HG03025 (cell line): ENCODE results near the gene MELTF.
"Not testable (repeated sequence)": the region's sequence is repeated elsewhere in the genome, so short reads cannot be mapped to it uniquely, and the experiment has no call there.

Source experiments
- ATAC-seq: cut with Tn5 transposase; IDR thresholded peaks from one replicate; pipeline ENCODE4 v1.9.1; 2021; ENCODE audit warnings: mild to moderate bottlenecking, moderate library complexity; ENCODE audit not compliant: unreplicated experiment, low FRiP score

Gene MELTF

DNA sequence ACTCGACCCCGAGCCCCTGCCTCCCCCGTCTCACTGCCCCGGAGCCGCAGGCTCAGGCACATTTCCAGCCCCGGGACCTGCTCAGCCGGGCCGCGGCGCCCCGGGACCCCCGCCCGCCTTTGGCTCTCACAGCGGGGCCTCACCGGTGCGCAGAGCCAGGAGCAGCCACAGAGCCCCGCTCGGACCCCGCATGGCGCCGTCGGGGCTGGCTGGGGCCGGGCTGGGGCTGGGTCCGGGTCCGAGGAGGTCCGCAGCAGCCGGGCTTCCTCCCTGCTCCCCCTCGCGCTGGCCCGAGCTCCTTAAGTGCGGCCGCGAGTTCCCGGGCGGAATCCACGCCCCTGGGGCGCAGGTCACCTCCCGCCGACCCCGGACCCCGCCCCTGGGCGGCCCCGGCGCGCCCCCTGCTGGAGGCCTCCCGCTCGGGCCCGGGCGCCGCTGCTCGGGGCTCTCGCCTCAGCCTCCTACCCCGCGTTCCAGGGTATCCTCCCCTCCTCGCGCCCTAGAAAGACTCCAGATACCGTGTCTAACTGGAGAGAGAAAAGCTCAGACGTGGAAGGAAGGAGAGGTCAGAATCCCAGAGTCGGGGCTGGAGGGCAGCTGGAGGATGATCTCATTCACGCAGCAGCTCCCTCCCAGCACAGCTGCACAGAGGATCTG is at the start of gene MELTF:
MELTF (minus strand) TSS at position 307 of the 657 bp plus-strand sequence; CDS start at position 192, 115 bp downstream.
- ATAC-seq = no peak

DNA sequence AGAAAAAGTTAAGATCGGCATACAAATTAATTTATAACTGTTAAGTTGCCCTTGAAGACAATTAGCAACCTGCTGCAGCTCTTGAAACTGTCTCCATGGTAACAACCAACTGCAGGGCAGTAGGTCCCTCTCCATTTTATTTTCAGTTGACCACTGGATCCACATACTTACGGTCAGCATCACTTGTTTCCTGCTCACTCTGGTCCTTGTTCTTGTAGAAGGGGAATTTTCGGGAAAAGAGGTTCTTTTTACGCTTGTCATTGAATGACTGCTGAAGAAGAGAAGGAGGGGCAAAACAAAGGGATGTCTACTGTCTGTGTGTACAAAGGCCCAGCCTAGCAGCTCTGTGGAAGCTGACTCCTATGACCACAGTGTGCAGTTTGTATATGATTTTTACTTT is 46.8 kb upstream of the MELTF start:
- no peak for ATAC-seq

DNA sequence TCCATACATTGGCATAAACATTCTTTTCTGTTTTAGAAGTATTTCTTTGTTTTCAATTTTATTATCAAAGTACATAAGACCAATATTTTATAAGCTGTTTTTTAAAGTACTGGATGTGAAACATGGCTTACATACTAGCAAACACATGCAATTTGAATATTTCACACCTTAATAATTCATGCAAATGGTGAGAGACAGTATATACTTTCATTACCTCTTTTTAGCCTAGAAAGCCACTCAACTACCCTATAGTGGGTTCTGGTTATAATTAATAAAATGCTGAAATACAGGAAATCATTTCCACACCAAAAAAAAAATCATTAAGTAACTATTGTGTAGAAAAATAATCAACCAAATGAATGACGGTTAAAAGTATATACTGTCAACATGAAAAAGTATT is 38.5 kb upstream of the MELTF start:
- ATAC-seq = no peak

DNA sequence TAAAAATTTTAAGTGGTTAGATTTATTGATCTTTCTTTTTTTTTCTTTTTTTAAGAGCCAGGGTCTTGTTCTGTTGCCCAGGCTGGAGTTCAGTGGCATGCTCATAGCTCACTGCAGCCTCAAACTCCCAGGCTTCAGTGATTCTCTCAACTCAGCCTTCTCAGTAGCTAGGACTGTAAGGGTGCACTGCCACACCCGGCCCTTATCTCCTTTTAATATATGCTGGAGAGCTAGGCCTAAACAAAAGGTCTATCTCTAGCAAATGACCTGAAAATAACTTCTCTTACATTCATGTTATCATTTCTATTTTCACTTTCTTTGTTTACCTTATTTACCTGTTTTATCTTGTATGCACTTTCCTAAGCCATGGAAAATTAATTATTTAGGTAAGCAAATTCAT is 35.2 kb upstream of the MELTF start:
- no peak for ATAC-seq

DNA sequence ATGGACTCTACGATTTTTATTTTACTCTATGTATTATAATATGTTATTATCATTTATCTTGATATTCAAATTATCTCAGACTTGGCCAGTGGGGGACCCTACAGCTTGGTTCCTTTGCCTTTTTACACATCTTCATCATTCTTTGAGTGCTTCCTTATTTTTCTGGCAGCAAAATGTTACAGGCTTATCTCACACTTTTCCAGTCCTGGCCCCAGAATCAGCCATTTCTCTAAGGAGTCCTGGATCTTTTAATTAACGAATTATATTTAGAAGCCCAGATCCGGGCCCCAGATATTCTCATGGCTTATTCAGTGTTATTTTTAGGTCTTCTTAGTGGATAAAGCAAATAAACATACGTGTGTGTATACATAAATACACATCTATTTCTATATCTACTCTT is 32.8 kb upstream of the MELTF start:
- no peak for ATAC-seq

DNA sequence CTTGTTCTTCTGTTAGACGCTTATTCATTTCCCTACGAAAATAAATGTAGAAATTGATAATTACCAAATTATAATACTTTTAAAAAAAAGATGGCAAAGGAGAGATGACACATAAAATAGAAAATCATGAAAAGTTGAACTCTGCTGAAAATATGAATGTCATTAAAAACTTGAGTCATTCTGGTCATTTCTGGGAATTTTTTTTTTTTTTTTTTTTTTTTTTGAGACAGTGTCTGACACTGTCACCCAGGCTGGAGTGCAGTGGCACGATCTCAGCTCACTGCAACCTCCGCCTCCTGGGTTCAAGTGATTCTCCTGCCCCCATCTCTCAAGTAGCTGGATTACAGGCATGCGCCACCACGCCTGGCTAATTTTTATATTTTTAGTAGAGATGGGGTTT is 22.0 kb upstream of the MELTF start:
- not testable (repeated sequence) for ATAC-seq

DNA sequence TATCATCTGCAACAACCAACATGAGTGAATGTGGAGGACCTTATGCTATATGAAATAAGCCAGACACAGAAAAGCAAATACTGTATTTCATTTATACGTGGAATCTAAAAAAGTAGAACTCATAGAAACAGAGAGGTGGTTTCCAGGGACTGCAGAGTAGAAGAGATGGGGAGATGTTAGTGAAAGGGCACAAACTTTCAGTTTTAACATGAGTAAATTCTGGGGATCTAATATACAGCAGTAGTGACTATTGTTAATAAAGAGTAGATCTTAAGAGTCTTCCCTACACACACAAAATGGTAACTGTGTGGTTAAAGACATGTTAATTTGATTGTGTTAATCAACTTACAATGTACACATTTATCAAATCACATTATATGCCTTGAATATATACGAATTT is 20.9 kb upstream of the MELTF start:
- no peak for ATAC-seq

DNA sequence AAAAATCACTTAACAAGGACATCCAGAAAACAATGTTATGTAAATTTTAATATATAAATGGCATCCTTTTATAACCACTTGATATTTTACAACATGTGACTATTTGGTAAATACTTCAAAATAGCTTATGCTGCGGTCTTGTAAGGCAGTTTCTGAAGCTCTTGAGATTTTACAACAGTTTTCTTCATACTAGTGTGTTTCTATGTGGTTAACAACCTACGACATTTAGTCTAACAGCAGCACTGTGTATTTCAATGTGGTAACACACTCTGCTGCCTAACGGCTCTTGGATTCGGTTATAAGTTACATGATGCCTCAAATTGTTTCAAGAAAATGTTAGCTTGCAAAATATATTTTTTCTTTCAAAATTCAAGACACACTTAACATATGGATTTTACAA is 12.9 kb upstream of the MELTF start:
- no peak for ATAC-seq

DNA sequence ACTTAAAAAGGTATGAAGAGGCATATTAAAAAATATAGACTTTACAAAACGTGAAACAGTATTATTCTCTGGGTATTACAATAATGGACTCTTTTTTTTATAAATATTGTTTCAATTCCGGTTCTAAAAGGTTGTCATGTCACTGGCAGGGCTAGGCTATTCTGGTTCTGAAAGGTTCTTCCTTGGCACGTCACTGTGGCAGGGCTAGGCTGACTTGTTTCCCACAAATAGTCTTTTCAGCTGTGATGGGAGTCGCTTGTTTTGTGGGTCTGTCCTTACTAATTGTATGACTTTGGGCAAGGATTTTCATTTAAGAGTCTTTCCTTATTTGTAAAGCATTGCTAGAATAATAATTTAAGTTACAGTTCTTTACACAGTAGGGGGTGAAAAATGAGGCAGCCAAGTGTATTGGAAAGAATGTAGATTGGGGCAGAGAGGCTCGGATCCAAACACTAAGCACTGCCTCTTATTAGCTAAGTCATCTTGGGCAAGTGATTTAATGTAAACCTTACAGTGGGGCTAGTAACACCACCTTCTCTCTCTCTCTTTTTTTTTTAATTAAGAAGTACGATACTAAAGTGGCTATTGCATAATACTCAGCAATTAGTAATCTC is 12.4 kb upstream of the MELTF start:
- ATAC-seq = no peak

DNA sequence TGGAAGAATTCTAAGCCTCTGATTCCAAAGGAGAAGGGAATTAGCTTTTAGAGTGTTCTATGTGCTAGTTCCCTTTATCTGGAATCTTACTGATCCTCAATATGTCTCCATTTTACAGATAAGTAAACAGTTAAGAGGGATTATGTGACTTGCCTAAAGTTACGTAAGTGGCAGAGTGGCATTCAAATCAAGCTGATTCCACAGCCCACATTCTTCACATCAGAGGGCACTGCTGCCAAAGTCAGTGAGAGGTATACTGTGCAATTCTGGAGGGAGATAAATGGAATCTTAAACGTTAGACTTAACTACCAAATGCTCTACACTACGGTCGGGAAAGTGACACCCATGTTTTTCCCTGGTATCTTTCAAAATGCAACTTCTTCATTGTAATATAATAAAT is 11.0 kb upstream of the MELTF start:
- ATAC-seq = no peak

DNA sequence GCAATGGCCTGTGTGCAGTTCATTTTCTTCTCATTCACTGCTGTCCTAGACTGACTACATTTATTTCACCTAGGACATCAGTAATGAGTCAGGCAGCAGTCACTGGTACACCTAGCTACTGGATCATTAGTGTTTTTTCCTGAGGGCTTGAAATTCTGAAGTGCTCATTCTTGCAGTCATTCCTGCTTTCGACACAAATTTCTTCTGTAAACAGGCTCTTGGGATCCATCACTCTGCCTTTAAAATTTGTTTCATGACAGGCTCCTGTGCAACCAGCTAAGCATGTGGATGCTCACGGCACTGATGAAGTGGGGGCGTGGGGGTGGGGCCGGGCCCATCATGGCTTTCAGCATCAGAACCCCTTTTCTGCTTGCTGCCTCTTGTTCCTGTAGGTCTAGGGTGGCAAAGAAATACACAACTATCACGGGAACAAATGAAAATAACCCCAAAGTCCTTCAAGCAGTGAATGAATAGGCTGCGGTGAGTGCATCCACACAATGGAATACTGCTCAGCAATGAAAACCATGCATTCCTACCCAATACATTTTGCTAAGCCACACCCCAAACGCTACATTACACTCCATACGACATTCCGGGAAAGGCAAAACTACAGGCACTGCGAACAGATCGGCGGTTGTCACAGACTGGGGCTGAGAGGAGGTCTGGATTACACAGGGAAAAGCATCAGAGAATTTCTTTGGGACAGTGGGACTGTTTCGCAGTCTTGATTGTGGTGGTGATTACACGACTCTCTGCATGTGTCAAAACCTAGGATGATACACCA is 9.3 kb upstream of the MELTF start:
- ATAC-seq = no peak

DNA sequence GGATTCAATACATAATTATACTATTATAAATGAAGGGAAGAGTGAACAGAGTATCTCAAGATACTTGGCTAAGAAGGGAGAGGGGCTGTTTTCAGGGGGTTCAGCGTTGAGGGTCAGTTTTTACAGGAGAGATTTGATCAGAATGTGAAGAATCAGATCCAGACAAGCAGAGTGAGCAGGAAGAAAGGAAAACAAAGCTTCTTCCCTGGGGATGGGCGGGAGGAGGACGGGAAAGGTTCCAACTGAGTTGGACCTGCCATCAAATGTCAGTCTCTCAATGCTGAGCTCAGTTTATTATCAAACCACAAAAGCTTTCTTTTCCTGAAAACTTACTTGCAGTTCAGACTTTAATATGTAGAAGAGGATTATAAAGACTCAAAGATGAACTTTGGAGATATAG is 6.0 kb upstream of the MELTF start:
- no peak for ATAC-seq

DNA sequence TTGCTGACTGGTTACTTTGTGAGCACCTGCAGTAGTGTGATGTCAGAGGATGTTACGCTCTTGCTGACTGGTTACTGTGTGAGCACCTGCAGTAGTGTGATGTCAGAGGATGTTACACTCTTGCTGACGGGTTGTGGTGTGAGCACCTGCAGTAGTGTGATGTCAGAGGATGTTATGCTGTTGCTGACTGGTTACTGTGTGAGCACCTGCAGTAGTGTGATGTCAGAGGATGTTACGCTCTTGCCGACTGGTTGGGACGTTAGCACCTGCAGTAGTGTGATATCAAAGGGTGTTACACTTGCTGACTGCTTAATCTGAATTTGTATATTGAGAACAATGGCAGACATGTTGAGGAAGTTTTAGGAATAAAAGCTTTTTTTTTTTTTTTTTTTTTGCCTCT is 5.2 kb upstream of the MELTF start:
- not testable (repeated sequence) for ATAC-seq

DNA sequence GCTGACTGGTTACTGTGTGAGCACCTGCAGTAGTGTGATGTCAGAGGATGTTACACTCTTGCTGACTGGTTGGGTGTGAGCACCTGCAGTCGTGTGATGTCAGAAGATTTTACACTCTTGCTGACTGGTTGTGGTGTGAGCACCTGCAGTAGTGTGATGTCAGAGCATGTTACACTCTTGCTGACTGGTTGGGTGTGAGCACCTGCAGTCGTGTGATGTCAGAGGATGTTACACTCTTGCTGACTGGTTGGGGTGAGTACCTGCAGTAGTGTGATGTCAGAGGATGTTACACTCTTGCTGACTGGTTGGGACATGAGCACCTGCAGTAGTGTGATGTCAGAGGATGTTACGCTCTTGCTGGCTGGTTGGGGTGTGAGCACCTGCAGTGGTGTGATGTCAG is 4.1 kb upstream of the MELTF start:
- not testable (repeated sequence) for ATAC-seq

DNA sequence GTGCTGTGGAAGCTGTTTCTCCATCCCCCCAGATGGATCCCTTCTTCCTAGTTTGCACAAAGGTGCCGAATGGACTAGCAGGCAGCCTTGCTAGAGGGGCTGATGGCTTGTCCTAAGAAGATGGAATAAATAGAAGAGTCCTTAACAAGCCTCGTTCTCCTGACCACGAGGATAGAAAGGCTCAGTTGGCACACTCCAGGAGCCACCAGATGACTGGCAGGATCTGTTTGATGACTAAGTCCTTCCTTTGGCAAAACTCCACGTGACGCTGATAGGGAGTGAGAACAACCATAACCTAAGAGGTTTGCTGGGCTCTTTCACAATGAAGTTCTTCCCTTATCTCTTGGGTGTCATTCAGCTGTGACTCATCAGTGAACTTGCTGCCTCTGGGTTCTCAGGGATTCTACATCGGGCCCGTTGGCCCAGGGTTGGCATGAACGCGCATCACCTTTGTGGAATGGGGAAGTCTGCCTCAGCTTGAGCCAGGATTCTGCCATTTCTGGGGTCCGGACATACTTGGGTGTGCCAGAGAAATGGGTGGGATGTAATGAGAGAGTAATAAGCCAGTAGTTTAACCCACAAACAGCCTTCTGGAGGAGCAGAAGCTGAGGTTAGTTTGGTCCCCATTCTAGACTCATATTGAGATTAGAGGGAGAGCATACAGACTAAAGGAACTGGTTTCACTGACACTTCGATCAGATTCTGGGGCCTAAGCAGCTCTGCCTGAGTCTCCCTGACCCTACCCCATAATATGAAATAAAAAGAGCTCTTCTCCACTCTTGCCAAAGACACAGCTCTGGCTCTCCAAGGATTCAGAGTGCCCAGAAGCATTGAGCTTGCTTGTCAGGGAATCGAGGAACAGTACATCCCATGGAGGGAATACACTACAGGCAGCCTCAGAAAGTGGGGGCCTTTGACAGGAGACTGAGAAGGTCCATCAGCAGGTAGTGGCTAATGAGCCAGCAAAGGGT is 2.0 kb upstream of the MELTF start:
- no peak for ATAC-seq

DNA sequence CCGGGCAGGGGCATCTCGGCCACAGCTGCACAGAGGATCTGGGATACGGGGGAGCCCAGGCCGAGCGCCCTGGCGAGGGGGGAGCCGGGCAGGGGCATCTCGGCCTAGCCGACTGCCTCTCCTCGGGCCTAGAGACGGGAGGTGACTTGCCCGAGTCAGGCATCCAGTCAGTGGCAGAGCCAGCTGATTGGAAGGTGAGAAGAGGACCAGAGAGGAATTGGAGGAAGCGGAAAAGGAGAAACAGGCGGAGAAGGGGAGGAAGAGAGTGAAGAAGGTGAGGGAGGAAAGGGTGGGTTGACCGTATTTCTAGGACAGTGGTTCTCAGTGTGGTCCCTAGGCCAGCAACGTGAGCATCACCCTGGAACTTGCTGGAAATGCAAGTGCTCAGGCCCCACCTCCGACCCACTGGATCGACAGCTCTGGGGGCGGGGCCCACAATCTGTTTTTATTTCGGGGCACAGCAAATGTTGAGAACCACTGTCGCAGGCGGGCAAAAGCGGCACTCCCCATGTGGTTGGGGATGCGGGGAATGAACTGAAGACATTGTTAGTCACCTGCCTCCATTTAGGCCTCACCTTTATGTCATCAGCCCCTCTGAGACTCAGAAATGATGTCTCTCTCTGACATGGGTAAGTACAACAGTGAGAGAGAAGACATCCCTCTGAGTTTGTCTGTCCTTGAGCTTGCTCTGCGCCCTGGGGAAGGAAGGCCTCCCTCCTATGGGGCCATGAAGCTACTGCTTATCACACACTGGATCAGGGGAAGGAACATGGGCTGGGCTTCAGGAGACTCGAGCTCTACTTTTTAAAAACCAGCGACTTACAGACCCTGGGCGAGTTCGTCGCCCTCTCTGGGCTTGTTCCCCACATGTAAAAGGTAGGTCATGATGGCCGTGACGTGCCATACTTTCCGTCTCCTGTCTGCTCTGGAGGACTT is 1.0 kb upstream of the MELTF start:
- no peak for ATAC-seq

DNA sequence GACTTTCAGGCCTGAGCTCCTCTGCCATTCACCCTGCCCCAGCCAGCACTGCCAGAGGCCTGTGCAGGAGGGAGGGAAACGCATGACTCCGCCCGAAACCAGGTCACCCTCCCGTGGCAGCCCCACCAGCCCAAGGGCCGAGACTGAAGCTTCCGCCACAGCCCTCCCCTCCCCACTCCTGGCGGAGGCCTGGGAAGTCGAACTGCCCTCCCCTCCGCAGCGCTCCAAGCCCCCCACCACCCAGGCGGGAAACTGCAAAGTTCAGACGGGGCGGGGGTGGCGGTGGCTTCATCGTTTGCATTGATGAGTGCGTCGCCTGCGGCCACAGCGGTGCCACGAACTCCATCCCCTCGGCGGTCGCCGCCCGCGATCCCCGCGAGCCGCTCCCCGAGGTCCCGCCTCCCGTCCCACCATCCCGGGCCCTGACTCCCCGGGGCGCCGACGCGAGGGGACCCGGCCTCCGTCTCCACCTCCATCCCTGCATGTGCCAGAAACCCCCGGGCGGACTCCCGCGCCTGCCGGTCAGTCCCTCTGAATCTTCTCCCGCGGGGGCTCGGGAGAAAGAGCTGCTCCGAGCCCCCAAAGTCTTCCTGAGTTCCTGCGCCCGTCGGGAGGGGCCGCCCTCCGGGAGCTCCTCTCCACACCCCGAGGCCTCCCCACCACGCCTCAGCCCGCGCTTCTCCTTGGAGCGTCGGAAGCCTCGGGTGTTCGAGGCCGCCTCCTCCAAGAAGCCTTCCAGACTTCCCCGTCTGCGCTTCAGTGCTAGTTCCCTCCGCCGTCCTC is 698 bp downstream of the MELTF start:
- no peak for ATAC-seq

DNA sequence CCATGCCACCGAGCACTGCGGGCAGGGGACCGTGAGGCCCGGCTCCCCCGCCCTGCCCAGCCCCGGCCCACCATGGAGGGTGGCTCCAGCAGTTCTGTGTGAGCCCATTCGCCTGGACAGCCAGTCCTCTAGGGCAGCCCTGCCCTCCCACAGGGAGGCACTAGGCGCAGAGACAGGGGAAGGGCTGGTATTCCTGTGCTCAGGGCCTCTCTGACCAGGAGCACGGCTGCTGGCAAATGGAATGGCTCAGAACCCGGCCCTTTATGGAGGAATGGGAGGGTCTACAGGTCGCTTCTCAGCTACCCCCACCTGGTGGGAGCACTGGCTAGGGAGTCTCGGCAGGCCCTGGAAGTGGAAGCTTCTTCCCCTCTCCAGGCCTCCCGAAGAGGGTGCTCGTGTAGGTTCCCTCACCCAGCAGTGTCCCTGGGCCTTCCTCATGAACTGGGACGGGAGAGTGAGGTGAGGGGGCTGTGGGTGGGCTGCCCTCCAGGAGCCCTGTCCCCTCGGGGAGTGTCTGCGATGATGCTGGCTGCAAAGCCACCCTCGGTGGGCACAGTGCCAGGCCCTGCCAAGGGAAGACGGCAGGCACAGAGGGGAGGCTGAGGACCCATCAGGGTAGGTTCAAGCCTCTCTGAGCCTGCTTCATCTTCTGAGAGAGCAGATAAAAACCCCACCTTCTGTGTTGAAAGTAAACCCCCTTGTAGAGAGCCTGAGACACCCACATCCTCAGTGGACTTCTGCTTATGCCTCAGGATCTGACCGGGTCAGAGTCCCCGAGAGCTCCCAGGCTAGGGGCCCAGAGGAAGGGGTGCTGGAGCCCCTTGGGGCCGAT is 1.5 kb downstream of the MELTF start:
- ATAC-seq = no peak
